ENCODE results near the gene CFP. TPM values are rescaled to one million over a fixed set of nuclear protein-coding genes. Genes with fewer than 3 reads are reported as not detected.

Gene CFP
- total RNA-seq, 1 donor from 2014 or later, result 3.0 TPM

Small RNA genes within 50 kb of the gene (microRNA-seq; reads per million reads assigned to microRNA genes)
- gene MIR4769, result not detected

Other genes with a start within 250 kb of the CFP start
- 16.1 TPM for gene ZNF41, start 146.7 kb downstream of the CFP start, total RNA-seq
- gene ARAF, start 68.7 kb downstream of the CFP start, total RNA-seq, result 76.4 TPM
- 99.3 TPM for gene TIMP1, start 47.5 kb downstream of the CFP start, total RNA-seq
- gene SYN1, start 10.1 kb downstream of the CFP start, total RNA-seq, result 13.9 TPM
- gene ELK1, start 20.6 kb upstream of the CFP start, total RNA-seq, result 21.3 TPM
- gene UXT, start 29.2 kb upstream of the CFP start, total RNA-seq, result 93.5 TPM
- gene ZNF81, start 207.0 kb upstream of the CFP start, total RNA-seq, result 5.8 TPM

Measured in left ventricle myocardium inferior (tissue), 1 donor.